Testis (tissue), 2 donors: ENCODE measurements around the gene PLPPR1.

Experiments
- POLR2A ChIP-seq: fragments of 450-650 bp; IDR thresholded peaks from one replicate; pipeline ENCODE4 v1.6.1; 2017; ENCODE audit warnings: antibody characterized with exemption, mild to moderate bottlenecking, moderate library complexity
- TF ChIP-seq, protein P1 (sequence below), 3 experiments: fragments of 450-650 bp in 2 of 3; fragments of 200-600 bp in 1 of 3; sonication (generic) in 1 of 3; IDR thresholded peaks; one replicate each; pipeline ENCODE4 v1.5.1; 2016 to 2019; ENCODE audit warnings: antibody characterized with exemption in 3 of 3, mild to moderate bottlenecking in 2 of 3, moderate library complexity in 1 of 3

- TF ChIP-seq, protein P1, sequence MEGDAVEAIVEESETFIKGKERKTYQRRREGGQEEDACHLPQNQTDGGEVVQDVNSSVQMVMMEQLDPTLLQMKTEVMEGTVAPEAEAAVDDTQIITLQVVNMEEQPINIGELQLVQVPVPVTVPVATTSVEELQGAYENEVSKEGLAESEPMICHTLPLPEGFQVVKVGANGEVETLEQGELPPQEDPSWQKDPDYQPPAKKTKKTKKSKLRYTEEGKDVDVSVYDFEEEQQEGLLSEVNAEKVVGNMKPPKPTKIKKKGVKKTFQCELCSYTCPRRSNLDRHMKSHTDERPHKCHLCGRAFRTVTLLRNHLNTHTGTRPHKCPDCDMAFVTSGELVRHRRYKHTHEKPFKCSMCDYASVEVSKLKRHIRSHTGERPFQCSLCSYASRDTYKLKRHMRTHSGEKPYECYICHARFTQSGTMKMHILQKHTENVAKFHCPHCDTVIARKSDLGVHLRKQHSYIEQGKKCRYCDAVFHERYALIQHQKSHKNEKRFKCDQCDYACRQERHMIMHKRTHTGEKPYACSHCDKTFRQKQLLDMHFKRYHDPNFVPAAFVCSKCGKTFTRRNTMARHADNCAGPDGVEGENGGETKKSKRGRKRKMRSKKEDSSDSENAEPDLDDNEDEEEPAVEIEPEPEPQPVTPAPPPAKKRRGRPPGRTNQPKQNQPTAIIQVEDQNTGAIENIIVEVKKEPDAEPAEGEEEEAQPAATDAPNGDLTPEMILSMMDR (IDR thresholded peaks at IDR 0.05): no peak
- no peak for TF ChIP-seq POLR2A
Measured at GRCh38 chr9:101254733-101255433, 226.4 kb downstream of the PLPPR1 start.
